ENCODE results near the gene CMYA5. TPM values are rescaled to one million over a fixed set of nuclear protein-coding genes. Genes with fewer than 3 reads are reported as not detected.

Gene CMYA5
- total RNA-seq, 1 donor from 2014 or later = 0.44 TPM

DNA sequence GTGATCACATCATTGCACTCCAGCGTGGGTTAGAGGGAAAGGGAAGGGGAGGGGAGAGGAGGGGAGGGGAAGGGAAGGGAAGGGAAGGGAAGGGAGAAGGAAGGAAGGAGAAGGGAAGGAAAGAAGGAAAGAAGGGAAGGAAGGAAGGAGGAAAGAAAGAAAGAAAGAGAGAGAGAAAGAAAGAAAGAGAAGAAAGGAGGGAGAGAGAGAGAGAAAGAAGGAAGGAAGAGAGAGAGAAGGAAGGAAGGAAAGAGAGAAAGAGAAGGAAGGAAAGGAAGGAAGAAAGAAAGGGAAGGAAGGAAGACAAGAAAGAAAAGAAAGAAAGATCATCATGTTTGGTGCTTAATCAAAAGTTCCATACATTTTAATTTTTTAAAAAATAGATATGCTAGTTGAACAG, 136.2 kb downstream of the CMYA5 start:
- no peak for DNase-seq (ENCODE audit: low read depth, low spot score)
- Mint-ChIP-seq H3K4me3 (no peak overlapping the region), H3K9me3 (peaks cover 6% of the 10 kb centered on the region), H3K27me3 (ENCODE audit: low read depth) (no peaks in the 10 kb centered on the region), H3K4me1 (no peaks in the 10 kb centered on the region), H3K27ac (ENCODE audit: unreplicated experiment) (no peak overlapping the region), H3K36me3 (ENCODE audit: low read depth) (peaks cover 2% of the 10 kb centered on the region)
- no peak for TF ChIP-seq CTCF (conservative IDR thresholded peaks at IDR 0.05)

DNA sequence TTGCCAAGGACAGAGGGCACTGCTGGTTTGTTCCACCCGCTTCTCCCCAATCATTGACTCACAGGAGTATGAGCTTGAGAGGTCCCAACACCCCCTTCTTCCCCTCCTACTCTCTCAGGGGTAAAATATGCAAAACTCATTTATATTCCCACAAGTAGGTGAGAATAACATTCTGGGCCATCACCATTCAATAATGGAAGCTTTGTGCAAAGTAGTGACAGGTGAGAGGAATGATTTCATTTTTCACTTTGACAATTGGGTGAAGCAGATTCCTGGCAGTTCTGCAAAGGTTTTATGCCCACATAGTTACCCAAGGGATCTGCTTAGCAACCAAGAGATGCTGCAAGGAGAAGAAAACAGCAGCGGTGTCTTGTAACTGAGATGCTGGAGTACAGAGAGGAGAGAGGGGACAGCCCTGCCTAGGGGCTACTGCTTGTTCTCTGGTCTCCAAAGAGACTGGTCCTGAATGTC, 137.6 kb downstream of the CMYA5 start:
- no peak for TF ChIP-seq CTCF (conservative IDR thresholded peaks at IDR 0.05)
- Mint-ChIP-seq H3K4me1 (peaks cover 3% of the 10 kb centered on the region), H3K27ac (ENCODE audit: unreplicated experiment) (no peak overlapping the region)

GRCh38 chr5:79829260-79829659, 139.6 kb downstream of the CMYA5 start:
- Mint-ChIP-seq H3K9me3 (peaks cover 4% of the 10 kb centered on the region), H3K4me1 (peaks cover 19% of the 10 kb centered on the region), H3K27ac (ENCODE audit: unreplicated experiment) (no peak overlapping the region), H3K4me3 (no peak overlapping the region), H3K36me3 (ENCODE audit: low read depth) (no peaks in the 10 kb centered on the region), H3K27me3 (ENCODE audit: low read depth) (peaks cover 2% of the 10 kb centered on the region)
- peak; percentile 26 for DNase-seq (ENCODE audit: low read depth, low spot score)
- peak; percentile 53 for TF ChIP-seq CTCF (conservative IDR thresholded peaks at IDR 0.05)

More for the DNA sequence above, 137.6 kb downstream of the CMYA5 start:
- H3K9me3 Mint-ChIP-seq = peaks cover 4% of the 10 kb centered on the region
- no peaks in the 10 kb centered on the region for H3K36me3 Mint-ChIP-seq (ENCODE audit: low read depth)
- H3K27me3 Mint-ChIP-seq (ENCODE audit: low read depth) = peaks cover 1% of the 10 kb centered on the region
- DNase-seq (ENCODE audit: low read depth, low spot score) = no peak
- H3K4me3 Mint-ChIP-seq = no peak overlapping the region

- H3K9me3 Mint-ChIP-seq = no peaks in the 10 kb centered on the region
- peaks cover 24% of the 10 kb centered on the region for H3K4me1 Mint-ChIP-seq
- DNase-seq (ENCODE audit: low read depth, low spot score) = no peak
- no peak overlapping the region for H3K27ac Mint-ChIP-seq (ENCODE audit: unreplicated experiment)
- peaks cover 2% of the 10 kb centered on the region for H3K27me3 Mint-ChIP-seq (ENCODE audit: low read depth)
- no peak for TF ChIP-seq CTCF (conservative IDR thresholded peaks at IDR 0.05)
- no peak overlapping the region for H3K4me3 Mint-ChIP-seq
- no peaks in the 10 kb centered on the region for H3K36me3 Mint-ChIP-seq (ENCODE audit: low read depth)
Observed at GRCh38 chr5:79831381-79832309, 142.0 kb downstream of the CMYA5 start.

- Mint-ChIP-seq H3K9me3 (no peaks in the 10 kb centered on the region), H3K4me1 (peaks cover 24% of the 10 kb centered on the region), H3K36me3 (ENCODE audit: low read depth) (no peaks in the 10 kb centered on the region), H3K27me3 (ENCODE audit: low read depth) (peaks cover 2% of the 10 kb centered on the region), H3K4me3 (no peak overlapping the region), H3K27ac (ENCODE audit: unreplicated experiment) (peak overlapping the region; percentile 24)
- no peak for TF ChIP-seq CTCF (conservative IDR thresholded peaks at IDR 0.05)
- DNase-seq (ENCODE audit: low read depth, low spot score) = no peak
Observed at GRCh38 chr5:79832911-79833310, 143.3 kb downstream of the CMYA5 start.

All from neural crest cell (in vitro differentiated cells).